Skeletal muscle satellite cell (primary cell): ENCODE data around the gene PHACTR2.
A peak's percentile ranks its signal among the peaks of the same experiment; 100 is the strongest.
"Not testable (repeated sequence)": the region's sequence is repeated elsewhere in the genome, so short reads cannot be mapped to it uniquely, and the experiment has no call there.

Experiments used
- H3K27me3 ChIP-seq: 2 replicates; pipeline ENCODE4 v1.7.0; 2013; ENCODE audit warnings: low read length; ENCODE audit not compliant: control insufficient read depth, insufficient read depth
- H3K36me3 ChIP-seq: 2 replicates; pipeline ENCODE4 v1.7.0; 2013; ENCODE audit warnings: mild to moderate bottlenecking, control low read depth, low read length; ENCODE audit not compliant: insufficient read depth
- H3K4me1 ChIP-seq: 2 replicates; pipeline ENCODE4 v1.7.0; 2013; ENCODE audit warnings: low read length; ENCODE audit not compliant: control insufficient read depth, insufficient read depth
- H3K4me2 ChIP-seq: 2 replicates; pipeline ENCODE4 v1.7.0; 2013; ENCODE audit warnings: mild to moderate bottlenecking, low read length
- H3K4me3 ChIP-seq: 2 replicates; pipeline ENCODE4 v1.7.0; 2013; ENCODE audit warnings: low read length
- H3K9ac ChIP-seq: 2 replicates; pipeline ENCODE4 v1.7.0; 2013; ENCODE audit warnings: mild to moderate bottlenecking, low read depth, low read length, moderate library complexity
- H3K9me3 ChIP-seq: replicated peaks from 2 replicates; pipeline ENCODE4 v1.7.0; 2013; ENCODE audit warnings: mild to moderate bottlenecking, control low read depth, low read length

The PHACTR2 gene

DNA sequence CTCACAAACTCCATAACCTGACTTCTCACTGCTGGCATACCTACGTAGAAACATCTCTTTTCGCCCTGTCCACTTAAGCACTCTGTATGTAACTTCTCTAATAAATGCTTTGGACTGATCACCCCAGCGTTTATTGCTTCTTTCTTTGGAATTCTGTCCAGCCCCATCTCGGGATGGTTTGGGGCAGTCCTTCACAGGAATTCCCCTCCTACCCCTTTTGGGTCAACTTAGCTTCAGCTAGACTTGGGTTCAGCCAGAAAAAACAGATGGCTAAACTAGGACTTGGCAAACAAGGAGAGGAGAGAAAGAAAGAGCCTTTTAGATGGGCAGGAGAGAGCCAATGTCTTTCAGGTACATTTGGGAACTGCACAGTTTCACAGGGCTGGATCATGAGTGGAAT is 161.4 kb downstream of the PHACTR2 start:
- Histone ChIP-seq H3K4me3 (no peak overlapping the region), H3K4me1 (peaks cover 6% of the 10 kb centered on the region), H3K9me3 (no peaks in the 10 kb centered on the region), H3K4me2 (no peak overlapping the region), H3K9ac (no peak overlapping the region), H3K36me3 (no peaks in the 10 kb centered on the region), H3K27me3 (no peaks in the 10 kb centered on the region)

DNA sequence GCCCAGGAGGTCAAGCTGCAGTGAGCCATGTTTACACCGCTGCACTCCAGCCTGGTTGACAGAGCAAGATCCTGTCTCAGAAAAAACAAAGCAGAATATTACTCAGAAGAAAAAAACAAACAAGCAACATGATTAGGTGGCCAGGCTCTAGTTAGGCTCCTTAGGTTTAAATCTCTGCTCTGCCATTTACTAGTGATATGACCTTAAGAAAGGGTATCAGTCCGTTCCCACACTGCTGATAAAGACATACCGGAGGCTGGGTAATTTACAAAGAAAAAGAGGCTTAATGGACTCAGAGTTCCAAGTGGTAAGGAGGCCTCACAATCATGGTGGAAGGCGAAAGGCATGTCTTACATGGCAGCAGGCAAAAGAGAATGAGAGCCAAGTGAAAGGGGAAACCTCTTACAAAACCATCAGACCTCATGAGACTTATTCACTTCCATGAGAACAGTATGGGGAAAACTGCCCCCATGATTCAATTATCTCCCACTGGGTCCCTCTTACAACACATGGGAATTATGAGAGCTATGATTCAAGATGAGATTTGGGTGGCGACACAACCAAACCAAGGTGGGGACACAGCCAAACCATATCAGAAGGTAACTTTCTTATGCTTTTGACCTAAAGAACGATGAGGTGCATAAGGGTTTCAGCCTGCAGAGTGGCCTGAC is 163.0 kb downstream of the PHACTR2 start:
- H3K9ac ChIP-seq, result no peak overlapping the region
- peaks cover 13% of the 10 kb centered on the region for H3K4me1 ChIP-seq
- H3K36me3 ChIP-seq, result peaks cover 10% of the 10 kb centered on the region
- H3K4me2 ChIP-seq, result no peak overlapping the region
- H3K27me3 ChIP-seq, result no peaks in the 10 kb centered on the region
- no peaks in the 10 kb centered on the region for H3K9me3 ChIP-seq
- H3K4me3 ChIP-seq, result no peak overlapping the region

DNA sequence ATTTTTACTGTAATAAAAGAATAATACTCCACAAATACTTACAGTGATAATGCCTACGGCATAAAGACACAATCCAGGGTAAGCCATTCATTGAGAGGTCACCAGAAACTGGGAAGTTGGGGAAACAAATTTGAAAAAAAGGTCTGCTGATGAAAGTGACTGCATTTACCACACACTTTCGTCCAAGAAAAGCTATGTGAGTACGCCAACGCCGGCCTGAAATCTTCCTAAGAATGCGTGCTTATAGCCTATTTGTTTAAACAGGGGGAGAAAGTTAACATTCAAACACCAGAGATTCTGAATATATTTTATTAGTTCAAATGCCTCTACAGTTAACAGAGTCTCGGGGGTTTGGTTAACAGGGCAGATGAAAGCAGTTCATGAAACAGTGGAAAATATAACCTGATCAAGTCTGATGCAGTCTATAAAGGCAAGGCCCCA is 164.7 kb downstream of the PHACTR2 start:
- Histone ChIP-seq H3K4me3 (peak overlapping the region; percentile 97), H3K9me3 (no peaks in the 10 kb centered on the region), H3K4me1 (peaks cover 13% of the 10 kb centered on the region), H3K4me2 (peak overlapping the region; percentile 100), H3K9ac (peak overlapping the region; percentile 100), H3K27me3 (no peaks in the 10 kb centered on the region), H3K36me3 (peaks cover 27% of the 10 kb centered on the region)

DNA sequence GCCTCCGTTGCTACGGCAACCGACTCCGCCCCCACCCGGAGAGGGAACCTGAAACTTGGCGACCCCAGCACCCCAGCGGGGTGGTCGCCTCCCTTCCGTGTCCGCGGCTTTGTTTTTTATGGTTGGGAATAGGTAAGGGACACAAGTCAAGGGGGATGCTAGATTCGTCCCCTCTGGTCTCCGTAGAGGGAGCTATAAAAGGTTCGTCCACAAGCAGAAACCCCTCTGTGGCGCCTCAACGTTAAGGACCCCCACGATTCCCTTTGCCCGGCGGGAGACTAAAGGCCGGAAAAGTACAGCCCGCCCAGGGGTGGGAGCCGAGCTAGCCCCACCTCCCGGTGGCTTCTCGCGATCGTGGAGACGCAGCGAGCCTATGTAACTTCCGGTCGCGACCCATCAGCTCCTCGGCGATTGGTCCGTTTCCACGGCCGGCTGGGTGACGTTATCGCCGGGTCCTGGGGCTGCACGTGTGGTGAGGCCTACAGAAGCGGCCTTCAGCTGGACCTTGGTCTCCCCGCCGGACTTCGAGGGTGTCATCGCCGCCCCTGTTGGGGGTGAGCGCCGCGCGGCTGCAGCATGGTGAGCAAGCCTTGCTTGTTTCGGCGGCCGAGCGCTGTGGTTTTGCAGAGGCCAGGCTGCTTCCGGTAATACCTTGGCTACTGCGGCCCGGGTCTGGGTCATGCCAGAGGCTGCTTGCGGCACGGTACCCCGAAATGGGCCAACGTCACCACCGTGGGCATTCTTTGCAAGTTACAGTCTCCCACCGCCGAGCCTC is 165.3 kb downstream of the PHACTR2 start, which contains the start of gene LTV1:
LTV1 (plus strand) TSS at position 437 of the 775 bp plus-strand sequence; CDS start at position 577, 140 bp downstream.
- H3K9ac ChIP-seq, result peak within 1 kb of the TSS; percentile 100
- peak within 1 kb of the TSS; percentile 100 for H3K4me2 ChIP-seq
- peak within 1 kb of the TSS; percentile 97 for H3K4me3 ChIP-seq
- no peaks in the 10 kb centered on the region for H3K27me3 ChIP-seq
- peaks cover 33% of the 10 kb centered on the region for H3K36me3 ChIP-seq
- peaks cover 13% of the 10 kb centered on the region for H3K4me1 ChIP-seq
- H3K9me3 ChIP-seq, result no peaks in the 10 kb centered on the region

DNA sequence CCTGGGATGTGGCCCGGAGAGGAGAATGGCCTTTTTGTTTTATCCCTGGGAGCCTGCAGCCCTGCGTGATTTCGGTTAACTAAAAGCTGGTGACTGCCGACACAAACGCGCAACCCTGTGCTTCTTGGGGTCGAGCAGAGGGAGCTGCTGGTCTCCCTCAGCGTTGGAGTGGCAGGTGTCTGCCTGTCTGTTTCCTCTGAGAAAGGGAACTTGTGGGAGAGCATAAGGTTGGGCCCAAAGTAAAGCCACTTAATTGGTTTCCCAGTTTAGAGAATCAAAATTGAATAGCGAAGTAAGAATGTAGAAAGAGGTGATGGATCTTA is 165.9 kb downstream of the PHACTR2 start:
- Histone ChIP-seq H3K4me3 (peak overlapping the region; percentile 97), H3K9me3 (no peaks in the 10 kb centered on the region), H3K4me1 (peaks cover 13% of the 10 kb centered on the region), H3K27me3 (no peaks in the 10 kb centered on the region), H3K4me2 (peak overlapping the region; percentile 100), H3K36me3 (peaks cover 39% of the 10 kb centered on the region), H3K9ac (peak overlapping the region; percentile 100)

DNA sequence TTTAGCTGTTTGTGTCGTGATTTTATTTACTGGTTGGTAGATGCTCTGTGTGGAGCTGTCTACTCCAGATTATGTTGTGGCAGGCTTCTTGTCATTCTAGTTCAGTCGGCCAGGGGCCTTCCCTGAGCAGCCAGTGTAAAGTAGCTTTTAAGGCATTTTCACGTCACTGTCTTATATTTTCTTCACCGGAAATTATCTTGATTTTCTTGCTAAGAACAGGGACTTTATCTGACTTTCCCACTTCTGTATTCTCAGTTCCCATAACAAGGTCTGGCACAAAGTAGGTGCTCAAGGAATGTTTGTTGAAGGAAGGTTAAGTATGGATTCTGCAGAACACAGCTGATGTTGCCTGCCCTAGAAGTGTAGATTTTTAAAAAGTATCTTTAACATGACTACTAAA is 166.2 kb downstream of the PHACTR2 start:
- H3K4me1 ChIP-seq, result peaks cover 13% of the 10 kb centered on the region
- H3K9ac ChIP-seq, result peak overlapping the region; percentile 100
- H3K4me2 ChIP-seq, result peak overlapping the region; percentile 100
- H3K9me3 ChIP-seq, result no peaks in the 10 kb centered on the region
- no peaks in the 10 kb centered on the region for H3K27me3 ChIP-seq
- peaks cover 42% of the 10 kb centered on the region for H3K36me3 ChIP-seq
- peak overlapping the region; percentile 97 for H3K4me3 ChIP-seq

DNA sequence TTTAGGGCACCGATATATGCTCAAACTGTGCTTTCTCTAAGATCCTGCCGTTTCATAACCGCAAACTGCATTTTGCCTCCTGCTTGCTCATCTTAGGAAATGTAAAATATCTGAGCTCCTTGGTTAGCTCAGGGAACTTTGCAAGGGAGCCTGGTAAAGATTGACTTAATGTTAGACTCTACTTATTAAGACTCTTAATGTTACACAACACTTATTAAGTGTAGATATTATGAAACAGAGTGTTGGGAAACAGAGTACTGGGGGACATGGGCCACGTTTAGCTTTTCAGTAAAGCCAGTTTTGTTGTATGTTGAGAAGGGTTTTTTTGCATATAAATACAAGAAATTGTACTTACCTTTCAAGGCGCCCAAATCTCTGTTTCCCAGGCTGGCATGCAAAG is 167.3 kb downstream of the PHACTR2 start:
- Histone ChIP-seq H3K36me3 (peaks cover 53% of the 10 kb centered on the region), H3K4me2 (peak overlapping the region; percentile 100), H3K4me1 (peaks cover 13% of the 10 kb centered on the region), H3K4me3 (no peak overlapping the region), H3K9me3 (no peaks in the 10 kb centered on the region), H3K9ac (no peak overlapping the region), H3K27me3 (no peaks in the 10 kb centered on the region)

DNA sequence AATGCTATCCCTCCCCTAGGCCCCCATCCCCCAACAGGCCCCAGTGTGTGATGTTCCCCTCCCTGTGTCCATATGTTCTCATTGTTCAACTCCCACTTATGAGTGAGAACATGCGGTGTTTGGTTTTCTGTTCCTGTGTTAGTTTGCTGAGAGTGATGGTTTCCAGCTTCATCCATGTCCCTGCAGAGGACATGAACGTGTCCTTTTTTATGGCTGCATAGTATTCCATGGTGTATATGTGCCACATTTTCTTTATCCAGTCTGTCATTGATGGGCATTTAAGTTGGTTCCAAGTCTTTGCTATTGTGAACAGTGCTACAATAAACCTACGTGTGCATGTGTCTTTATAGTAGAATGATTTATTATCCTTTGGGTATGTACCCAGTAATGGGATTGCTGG is 173.9 kb downstream of the PHACTR2 start:
- not testable (repeated sequence) for H3K27me3 ChIP-seq, H3K4me2 ChIP-seq, H3K4me1 ChIP-seq, H3K9ac ChIP-seq, H3K4me3 ChIP-seq, H3K9me3 ChIP-seq
- peaks cover 76% of the 10 kb centered on the region for H3K36me3 ChIP-seq

DNA sequence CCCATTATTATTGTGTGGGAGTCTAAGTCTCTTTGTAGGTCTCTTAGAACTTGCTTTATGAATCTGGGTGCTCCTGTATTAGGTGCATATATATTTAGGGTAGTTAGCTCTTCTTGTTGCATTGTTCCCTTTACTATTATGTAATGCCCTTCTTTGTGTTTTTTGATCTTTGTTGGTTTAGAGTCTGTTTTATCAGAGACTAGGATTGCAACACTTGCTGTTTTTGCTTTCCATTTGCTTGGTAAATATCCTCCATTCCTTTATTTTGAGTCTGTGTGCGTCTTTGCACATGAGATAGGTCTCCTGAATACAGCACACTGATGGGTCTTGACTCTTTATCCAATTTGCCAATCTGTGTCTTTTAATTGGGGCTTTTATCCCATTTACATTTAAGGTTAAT is 177.3 kb downstream of the PHACTR2 start:
- H3K27me3 ChIP-seq, H3K9me3 ChIP-seq, H3K4me2 ChIP-seq, H3K9ac ChIP-seq, H3K4me1 ChIP-seq, H3K4me3 ChIP-seq: not testable (repeated sequence)
- H3K36me3 ChIP-seq, result peaks cover 76% of the 10 kb centered on the region

DNA sequence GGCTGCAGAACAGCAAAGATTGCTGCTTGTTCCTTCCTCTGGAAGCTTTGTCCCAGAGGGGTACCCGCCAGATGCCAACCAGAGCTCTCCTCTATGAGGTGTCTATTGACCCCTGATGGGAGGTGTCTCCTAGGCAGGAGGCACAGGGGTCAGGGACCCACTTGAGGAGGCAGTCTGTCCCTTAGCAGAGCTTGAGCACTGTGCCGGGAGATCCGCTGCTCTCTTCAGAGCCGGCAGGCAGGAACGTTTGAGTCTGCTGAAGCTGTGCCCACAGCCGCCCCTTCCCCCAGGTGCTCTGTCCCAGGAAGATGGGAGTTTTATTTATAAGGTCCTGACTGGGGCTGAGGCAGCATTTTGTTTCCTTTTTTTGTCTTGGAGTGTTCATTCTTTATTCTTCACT is 179.0 kb downstream of the PHACTR2 start:
- not testable (repeated sequence) for H3K9me3 ChIP-seq, H3K4me2 ChIP-seq, H3K4me3 ChIP-seq, H3K27me3 ChIP-seq, H3K4me1 ChIP-seq, H3K9ac ChIP-seq
- H3K36me3 ChIP-seq, result peaks cover 67% of the 10 kb centered on the region

DNA sequence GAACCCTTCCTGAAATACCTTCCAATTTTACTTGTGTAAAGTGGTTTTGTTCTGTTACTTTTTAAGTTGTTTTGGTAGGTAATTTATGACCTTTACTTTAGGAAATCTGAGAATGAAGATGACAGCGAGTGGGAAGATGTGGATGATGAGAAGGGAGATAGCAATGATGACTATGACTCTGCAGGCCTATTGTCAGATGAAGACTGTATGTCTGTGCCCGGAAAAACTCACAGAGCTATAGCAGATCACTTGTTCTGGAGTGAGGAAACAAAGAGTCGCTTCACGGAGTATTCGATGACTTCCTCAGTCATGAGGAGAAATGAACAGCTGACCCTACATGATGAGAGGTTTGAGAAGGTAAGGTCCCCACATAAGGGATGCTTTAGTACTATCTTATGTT is 179.9 kb downstream of the PHACTR2 start:
- H3K27me3 ChIP-seq, result no peaks in the 10 kb centered on the region
- H3K9ac ChIP-seq, result no peak overlapping the region
- H3K9me3 ChIP-seq, result no peaks in the 10 kb centered on the region
- no peaks in the 10 kb centered on the region for H3K4me1 ChIP-seq
- peaks cover 68% of the 10 kb centered on the region for H3K36me3 ChIP-seq
- H3K4me2 ChIP-seq, result no peak overlapping the region
- no peak overlapping the region for H3K4me3 ChIP-seq
